LHCN-M2 (cell line): ENCODE data around the gene GSN. TPM values are rescaled to one million over a fixed set of nuclear protein-coding genes. Genes with fewer than 3 reads are reported as not detected.
A peak's percentile ranks its signal among the peaks of the same experiment; 100 is the strongest.

Experiments
- DNase-seq: peaks from one replicate; pipeline ENCODE4 v3.0.0-alpha.2; 2012; ENCODE audit warnings: low read depth
- total RNA-seq: library from RNA; depleted of rRNA; stranded (reverse); fragments of >200 nt; gene quantifications from 2 replicates; pipeline ENCODE4 v1.2.3, GENCODE V29; 2014

The GSN gene
- total RNA-seq, 1 experiment from 2014 or later: 467 TPM

DNA sequence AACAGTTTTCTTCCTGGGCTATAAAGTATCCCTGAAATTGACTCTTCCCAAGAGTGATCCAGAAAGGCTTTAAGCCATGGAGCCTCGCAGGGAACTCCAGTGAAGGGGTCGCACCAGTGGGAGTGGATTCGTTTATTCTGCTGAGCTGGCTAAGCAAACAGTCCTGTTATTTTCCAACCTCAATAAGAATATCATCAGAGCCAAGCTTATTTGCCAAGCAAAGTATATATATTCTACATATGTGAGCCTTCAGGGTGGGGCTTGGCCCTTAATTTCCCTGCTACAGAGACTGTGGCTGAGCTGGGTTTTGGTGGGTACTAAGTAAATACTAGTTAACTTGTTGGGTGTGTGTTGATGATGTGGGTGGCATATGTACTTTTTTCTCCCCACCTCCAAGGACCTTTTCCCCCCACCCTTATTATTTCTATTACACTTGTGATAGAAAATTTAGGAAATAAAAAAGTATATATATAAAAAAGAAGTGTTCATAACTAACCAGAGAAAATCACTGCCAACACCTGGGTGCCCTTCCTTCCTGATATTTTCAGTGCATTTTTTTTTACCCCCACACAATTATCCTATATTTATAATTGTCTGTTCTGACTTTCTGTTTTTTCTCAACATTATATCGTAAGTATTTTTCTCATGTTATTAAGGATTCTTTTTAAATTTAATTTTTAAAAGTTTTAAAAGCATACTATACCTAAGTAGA lies 5.3 kb downstream of the GSN start:
- DNase-seq: no peak

GRCh38 chr9:121274851-121275250 lies 6.9 kb downstream of the GSN start:
- no peak for DNase-seq

- no peak for DNase-seq
Measured at GRCh38 chr9:121275781-121276658, 8.1 kb downstream of the GSN start.

DNA sequence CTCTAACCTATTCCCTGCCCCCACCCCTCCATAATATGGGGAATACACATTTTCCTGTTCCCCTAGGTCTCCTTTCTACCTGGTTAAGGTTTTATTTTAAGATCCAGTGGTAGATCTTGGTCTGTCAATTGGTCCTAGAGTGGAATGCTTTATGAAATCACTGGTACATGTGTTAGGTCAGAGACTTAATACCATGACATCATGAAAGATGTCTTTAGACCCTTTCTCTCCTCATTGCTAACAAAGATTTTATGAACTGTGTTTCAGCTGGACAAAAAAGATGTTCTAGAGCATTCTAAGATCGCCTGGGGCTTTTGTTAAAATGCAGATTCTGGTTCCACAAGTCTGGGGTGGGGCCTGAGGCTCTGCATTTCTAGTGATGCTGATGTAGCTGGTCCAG lies 9.1 kb downstream of the GSN start:
- no peak for DNase-seq

GRCh38 chr9:121277518-121278295 lies 9.7 kb downstream of the GSN start:
- no peak for DNase-seq

DNA sequence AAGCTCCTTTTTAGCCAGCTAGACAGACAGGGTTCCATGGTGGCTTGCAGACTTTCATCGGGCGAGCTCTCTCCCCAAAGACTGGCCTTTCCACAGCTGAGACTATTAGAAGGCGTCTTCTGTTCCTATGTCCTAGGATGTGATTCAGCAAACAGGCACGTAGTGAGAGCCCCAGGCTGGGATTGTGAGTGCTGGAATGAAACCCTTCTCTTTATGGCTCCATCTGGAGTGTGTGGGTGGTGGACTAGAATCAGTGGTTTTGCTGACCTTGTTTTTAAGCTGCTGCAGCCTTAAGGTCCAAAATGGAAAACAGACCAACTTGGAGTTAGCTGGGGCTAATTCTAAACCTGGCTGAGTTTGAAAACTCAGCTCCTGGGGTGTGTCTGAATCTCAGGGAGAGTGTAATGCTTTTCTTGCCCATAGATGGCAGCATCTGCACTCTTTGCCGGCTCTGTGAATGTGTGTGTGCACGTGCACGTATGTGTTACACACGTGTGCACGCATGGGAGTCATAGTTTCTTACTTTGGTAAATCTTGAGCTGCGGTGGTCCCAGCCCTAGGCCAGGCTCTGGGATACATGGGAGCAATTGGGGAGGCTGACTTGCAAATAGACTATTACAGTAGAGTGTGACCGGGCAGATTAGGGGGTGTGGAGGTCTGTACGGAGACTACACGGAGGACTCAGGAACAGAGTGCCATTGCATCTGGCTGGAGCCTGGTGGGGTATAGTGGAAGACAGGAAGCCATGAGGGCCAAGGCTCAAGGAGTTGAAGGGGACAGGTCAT lies 10.7 kb downstream of the GSN start:
- peak; percentile 96 for DNase-seq

DNA sequence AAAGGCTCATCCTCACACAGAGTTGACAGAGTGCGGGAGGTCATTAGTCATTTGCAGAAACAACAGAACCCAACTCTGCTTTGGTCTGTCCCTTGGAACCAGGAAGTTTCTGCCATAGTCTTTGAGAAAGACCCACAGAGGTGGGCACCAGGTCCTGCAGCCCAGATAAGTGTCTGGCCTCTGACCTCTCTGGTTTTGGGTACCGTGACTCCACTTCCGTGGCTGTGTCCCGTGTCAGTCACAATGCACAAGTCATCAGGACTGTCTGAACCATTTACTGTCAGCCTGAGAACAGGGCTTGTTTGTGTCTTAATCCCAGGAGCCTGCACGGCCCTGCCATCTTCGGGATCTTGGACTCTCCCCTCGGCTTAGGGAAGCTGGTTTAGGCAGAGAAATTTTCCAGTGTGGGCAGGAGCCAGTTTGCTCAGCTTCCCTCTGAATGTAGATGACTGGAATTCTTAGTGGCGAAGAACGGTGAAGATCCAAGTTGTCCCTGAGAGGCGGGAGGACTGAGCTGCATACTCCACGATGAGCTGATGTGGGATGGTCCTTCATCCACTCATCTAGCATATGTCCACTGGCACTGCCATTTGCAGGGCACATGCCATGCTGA lies 11.9 kb downstream of the GSN start:
- no peak for DNase-seq

DNA sequence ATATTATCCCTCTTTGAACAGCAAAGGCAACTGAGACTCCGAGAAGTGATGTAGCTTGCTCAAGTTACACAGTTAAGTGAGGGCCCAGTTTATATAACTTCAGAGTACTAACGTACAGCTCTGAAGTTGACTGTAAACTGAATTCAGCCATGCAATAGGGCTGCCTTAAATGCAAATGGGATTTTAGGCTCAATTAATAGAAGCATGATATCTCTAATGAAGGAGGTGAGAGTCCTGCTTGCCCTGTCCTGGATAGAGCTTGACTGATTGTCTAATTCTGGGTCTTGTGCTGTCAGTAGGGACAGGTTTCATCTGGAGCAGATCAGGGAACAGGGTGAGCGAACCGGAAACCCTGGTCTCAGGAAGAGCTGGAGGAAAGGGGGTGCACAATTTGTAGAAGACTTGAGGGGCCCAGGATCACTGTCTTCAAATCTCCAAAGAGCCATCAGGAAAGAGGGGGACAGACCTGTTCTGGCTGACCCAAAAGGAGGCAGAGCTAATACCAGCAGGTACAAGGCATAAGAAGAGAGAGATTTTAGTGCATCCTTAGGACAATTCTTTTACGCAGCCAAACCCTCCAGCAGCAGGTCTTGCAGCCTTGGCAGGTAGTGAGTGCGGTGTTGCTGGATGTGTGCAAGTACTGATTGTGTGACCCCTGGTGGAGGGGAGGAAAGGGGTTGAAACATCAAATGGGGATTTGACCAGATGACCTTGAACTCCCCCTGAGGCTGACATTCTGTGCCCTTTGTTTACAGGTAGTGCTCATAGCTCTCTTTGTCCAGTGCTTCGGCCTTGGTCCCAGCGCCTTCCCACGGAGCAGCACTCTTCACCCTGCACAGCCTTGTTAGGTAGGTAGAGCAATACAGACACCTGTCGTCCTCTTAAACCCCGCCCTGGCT lies 13.0 kb downstream of the GSN start:
- no peak for DNase-seq

DNA sequence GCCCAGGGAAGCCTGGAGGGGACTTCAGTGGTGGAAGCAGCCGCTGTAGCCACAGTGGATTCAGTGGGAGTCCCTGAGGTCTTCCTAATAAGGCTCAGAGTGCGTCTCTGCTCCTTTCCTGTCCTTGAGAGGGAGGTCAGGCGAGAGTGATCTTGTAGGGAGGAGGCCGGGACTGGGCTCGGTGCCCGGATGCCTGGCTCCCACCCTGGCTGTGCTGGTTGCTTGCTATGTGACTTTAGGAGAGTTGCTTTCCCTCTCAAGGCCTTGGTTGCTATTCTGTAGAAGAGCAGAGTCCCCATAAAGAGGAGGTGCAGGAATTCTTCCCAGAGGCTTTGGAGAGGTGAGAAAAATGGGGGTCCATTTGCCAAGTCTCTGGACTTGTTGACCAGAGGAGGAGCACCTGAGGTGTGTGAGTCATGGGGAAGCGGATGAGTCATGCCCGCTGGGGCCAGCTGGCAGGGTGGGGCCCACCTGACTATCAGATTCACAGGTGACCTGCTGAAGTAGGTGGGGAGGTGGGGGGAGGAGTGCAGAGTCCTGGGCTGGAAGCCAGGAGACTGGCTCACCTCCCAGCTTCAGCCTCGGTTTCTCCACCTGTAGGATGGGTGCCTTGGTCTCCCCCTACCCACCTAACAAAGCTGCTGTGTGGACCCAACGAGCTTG lies 13.8 kb downstream of the GSN start:
- DNase-seq: no peak

DNA sequence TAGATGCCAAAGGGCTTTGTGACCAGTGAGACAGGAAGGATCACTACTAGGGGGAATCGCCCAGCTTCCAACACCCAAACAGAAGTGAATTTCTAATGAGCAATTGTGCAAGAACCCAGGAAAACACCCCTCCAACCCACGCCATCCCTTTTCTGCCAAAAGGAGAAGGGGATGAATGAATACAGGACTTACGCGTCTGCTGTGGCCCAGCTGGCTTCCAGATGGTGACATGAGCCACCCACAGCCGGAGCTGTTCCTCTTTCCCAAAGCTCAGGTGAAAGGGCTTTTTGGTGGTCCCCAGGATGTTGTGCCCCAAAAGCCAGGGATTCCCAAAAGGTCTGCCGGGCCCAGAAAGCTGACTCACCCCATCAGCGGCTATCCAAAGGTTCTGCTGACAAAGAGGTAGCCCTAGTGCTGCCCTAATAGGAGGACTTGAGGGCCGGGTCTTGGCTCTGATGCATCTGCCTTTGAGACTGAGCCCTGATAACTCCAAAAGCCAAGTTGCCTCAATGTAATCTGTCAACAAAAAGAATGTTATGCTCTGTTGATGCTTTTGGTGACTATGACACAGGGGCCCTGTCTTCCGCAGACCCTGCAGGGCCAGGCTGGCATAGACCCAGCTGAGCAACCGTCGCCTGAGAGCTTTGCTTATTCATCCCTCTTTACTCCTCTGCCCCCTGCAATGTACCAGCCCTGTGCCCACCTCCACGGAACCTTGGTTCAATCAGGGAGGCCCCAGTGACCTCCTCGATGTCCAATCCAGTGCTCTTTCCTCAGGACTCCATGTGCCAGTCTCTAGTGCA lies 14.5 kb downstream of the GSN start:
- DNase-seq: no peak

DNA sequence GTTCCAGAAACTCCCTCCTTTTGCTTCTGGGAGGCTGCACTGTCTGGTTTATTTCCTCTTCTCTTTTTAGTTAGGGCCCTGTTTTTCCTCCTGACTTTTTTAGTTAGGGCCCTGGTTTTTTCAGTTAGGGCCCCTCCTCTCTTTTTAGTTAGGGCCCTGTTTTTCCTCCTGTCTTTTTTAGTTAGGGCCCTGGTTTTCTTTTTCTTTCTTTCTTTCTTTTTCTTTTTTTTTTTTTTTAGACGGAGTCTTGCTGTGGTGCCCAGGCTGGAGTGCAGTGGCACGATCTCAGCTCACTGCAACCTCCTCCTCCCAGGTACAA lies 15.1 kb downstream of the GSN start:
- DNase-seq: no peak

- DNase-seq: no peak
Measured at GRCh38 chr9:121283856-121284732, 16.1 kb downstream of the GSN start.

DNA sequence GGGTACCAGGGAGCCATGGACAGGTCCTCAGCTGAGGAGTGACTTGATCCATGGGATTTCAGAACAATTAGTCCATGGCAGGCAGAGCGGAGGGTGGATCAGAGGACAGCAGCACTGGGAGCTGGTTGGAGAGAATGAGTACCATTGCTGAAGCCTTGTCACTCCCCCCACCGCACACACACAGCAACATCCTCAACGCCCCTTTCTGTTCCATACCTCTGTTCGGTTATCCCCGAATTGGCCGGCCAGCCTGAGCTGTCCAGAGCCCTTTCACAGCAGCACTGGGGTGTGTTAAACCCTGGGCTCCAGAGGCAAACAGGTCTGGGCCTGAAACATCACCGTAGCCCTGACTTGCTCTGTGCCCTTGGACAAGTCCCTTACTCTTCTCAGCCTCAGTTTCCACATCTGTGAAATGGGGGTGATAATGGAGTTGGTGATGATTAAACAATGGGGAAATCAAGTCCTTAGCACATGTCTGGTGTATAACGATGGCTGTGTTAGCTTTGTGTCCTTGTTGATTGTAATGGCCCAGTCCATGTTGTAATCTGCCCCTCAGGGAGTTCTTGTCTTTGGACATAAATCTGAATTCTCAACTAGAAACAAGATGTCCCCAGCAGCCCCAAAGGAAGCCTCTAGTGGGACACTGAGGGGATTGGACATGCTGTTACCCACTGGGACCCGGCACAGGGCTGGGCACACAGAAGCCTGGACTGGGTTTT lies 16.9 kb downstream of the GSN start:
- DNase-seq: no peak

DNA sequence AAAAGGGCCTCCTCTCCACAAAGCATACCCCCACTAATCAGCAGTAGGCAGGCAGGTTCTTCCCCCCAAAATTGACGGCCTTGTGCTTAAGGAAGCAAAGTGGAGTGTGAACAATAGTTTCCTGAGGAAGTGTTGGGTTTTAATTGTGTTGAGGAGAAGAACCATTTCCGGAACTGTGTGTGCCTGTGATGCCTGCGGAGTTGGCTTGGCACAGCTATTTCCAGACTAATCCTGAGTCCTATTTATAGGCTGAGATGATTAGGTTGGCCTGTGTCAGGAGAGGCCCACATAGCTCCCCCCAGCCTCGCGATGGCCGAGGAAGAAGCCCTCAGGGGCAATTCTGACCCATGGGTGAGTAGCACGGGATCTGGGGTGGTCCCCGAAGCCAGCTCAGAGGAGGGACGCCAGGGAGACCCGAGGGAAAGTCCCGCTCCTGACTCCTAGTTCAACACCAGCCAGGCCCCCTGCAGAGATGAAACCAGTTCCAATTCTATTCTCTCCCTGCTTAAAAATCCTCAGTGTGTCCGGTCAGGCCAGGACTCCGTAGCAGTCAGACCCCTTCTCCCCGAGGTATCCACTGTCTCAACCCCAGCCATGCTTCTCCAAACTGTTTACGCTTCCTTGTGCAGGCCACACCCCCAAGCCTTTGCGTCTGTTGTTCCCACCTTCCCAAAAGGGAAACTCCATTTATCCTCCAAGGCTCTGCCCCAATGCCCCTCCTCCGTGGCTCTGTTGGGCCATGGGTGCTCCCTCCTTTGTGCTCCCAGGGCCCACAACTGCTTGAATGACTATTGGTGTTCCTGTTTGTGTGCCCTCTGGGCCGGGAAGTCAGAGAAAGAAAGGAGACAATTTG lies 18.1 kb downstream of the GSN start:
- DNase-seq: peak; percentile 83

DNA sequence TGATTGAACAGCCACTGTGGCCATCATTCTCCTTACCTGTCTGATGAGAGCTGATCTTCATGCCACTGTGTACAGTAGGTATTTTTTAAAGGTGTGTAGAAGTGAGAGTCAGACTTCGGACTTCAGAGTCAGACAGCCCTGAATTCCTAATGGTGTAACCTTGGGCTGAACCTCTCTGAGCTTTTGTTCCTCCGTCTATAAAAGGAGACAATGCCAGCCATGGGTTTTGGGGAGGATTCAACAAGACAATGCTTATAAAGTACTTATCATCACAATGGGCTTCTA lies 18.7 kb downstream of the GSN start:
- DNase-seq: no peak
